ENCODE data around the gene VSX1. TPM values are rescaled to one million over a fixed set of nuclear protein-coding genes. Genes with fewer than 3 reads are reported as not detected.

The VSX1 gene
- total RNA-seq, 2 donors from 2014 or later, result not detected

GRCh38 chr20:25046181-25046641 is 35.7 kb downstream of the VSX1 start:
- Mint-ChIP-seq H3K27me3 (ENCODE audit: insufficient read depth) (peaks cover 35% of the 10 kb centered on the region), H3K9me3 (no peaks in the 10 kb centered on the region), H3K27ac (no peak overlapping the region), H3K36me3 (ENCODE audit: low read depth) (no peaks in the 10 kb centered on the region), H3K4me1 (no peaks in the 10 kb centered on the region), H3K4me3 (no peak overlapping the region)
- DNase-seq, result peak; percentile 30
- Histone ChIP-seq H3K27me3 (ENCODE audit: control insufficient read depth, insufficient read depth, low read length, poor library complexity, severe bottlenecking) (peaks cover 37% of the 10 kb centered on the region), H3K9me3 (ENCODE audit: control insufficient read depth, low read length) (no peaks in the 10 kb centered on the region), H3K4me3 (ENCODE audit: low read length) (no peak overlapping the region), H3K27ac (ENCODE audit: low read depth, low read length) (no peak overlapping the region), H3K9ac (ENCODE audit: extremely low read depth, low read length, poor library complexity, severe bottlenecking) (no peak overlapping the region), H3K4me1 (ENCODE audit: control insufficient read depth, insufficient read depth, low read length) (no peaks in the 10 kb centered on the region), H3K36me3 (ENCODE audit: control insufficient read depth, insufficient read depth, low read length) (no peaks in the 10 kb centered on the region)
- no peak for TF ChIP-seq CTCF (conservative IDR thresholded peaks at IDR 0.05)
- WGBS, 2 experiments (ENCODE audit: insufficient coverage in 1 of 2, insufficient read length in 1 of 2), result 82 to 89% methylated on average over 6 to 14 of the region's 14 CpGs

GRCh38 chr20:25045343-25045712 is 36.6 kb downstream of the VSX1 start:
- H3K4me1 ChIP-seq (ENCODE audit: control insufficient read depth, insufficient read depth, low read length), result no peaks in the 10 kb centered on the region
- no peak for DNase-seq
- H3K9ac ChIP-seq (ENCODE audit: extremely low read depth, low read length, poor library complexity, severe bottlenecking), result no peak overlapping the region
- Mint-ChIP-seq H3K27ac (no peak overlapping the region), H3K27me3 (ENCODE audit: insufficient read depth) (peaks cover 26% of the 10 kb centered on the region), H3K9me3 (no peaks in the 10 kb centered on the region), H3K4me1 (no peaks in the 10 kb centered on the region), H3K36me3 (ENCODE audit: low read depth) (no peaks in the 10 kb centered on the region), H3K4me3 (no peak overlapping the region)
- H3K27me3 ChIP-seq (ENCODE audit: control insufficient read depth, insufficient read depth, low read length, poor library complexity, severe bottlenecking), result peaks cover 28% of the 10 kb centered on the region
- H3K27ac ChIP-seq (ENCODE audit: low read depth, low read length), result no peak overlapping the region
- no peak overlapping the region for H3K4me3 ChIP-seq (ENCODE audit: low read length)
- WGBS, 2 experiments (ENCODE audit: insufficient coverage in 1 of 2, insufficient read length in 1 of 2), result 79 to 86% methylated on average over 6 to 9 of the region's 9 CpGs
- H3K36me3 ChIP-seq (ENCODE audit: control insufficient read depth, insufficient read depth, low read length), result no peaks in the 10 kb centered on the region
- no peak for TF ChIP-seq CTCF (conservative IDR thresholded peaks at IDR 0.05)
- H3K9me3 ChIP-seq (ENCODE audit: control insufficient read depth, low read length), result no peaks in the 10 kb centered on the region

- Histone ChIP-seq H3K27ac (ENCODE audit: low read depth, low read length) (no peak overlapping the region), H3K9ac (ENCODE audit: extremely low read depth, low read length, poor library complexity, severe bottlenecking) (no peak overlapping the region), H3K9me3 (ENCODE audit: control insufficient read depth, low read length) (no peaks in the 10 kb centered on the region), H3K27me3 (ENCODE audit: control insufficient read depth, insufficient read depth, low read length, poor library complexity, severe bottlenecking) (peaks cover 24% of the 10 kb centered on the region), H3K4me3 (ENCODE audit: low read length) (no peak overlapping the region), H3K4me1 (ENCODE audit: control insufficient read depth, insufficient read depth, low read length) (no peaks in the 10 kb centered on the region), H3K36me3 (ENCODE audit: control insufficient read depth, insufficient read depth, low read length) (no peaks in the 10 kb centered on the region)
- TF ChIP-seq CTCF (conservative IDR thresholded peaks at IDR 0.05), result no peak
- Mint-ChIP-seq H3K36me3 (ENCODE audit: low read depth) (no peaks in the 10 kb centered on the region), H3K27ac (no peak overlapping the region), H3K4me1 (no peaks in the 10 kb centered on the region), H3K9me3 (no peaks in the 10 kb centered on the region), H3K4me3 (no peak overlapping the region), H3K27me3 (ENCODE audit: insufficient read depth) (peaks cover 21% of the 10 kb centered on the region)
- WGBS, 2 experiments (ENCODE audit: insufficient coverage in 1 of 2, insufficient read length in 1 of 2), result 88 to 93% methylated on average over 12 to 14 of the region's 14 CpGs
- DNase-seq, result no peak
Observed at GRCh38 chr20:25044660-25045342, 37.1 kb downstream of the VSX1 start.

Measured in endodermal cell (in vitro differentiated cells).